ENCODE data around the gene PCDHGA1. TPM values are rescaled to one million over a fixed set of nuclear protein-coding genes. Genes with fewer than 3 reads are reported as not detected.
A peak's percentile ranks its signal among the peaks of the same experiment; 100 is the strongest.

The PCDHGA1 gene
- total RNA-seq, 1 experiment from 2014 or later, result 0.63 TPM

DNA sequence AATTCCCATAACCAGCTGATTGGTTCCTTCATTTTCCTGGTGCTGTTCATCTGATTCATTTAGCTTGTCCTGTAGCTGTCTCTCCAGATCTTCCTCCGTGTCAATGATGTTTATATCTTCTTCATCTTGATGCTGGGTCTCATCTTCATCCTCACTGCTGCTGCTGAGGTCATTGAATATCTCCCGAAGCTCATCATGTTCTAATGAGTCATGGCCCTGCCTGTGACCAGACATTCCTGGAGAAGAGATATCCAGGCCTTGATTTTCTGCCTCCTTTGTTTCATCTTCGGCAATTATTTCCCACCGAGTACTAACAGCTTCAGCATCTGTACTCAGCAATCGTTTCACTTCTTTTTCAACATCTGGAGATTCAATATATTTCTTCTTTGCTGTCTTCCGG lies 11.1 kb upstream of the PCDHGA1 start:
- H4K8ac ChIP-seq (replicated peaks; ENCODE audit: insufficient read length, low read depth, low read length), result no peak overlapping the region
- H2BK20ac ChIP-seq (ENCODE audit: low read depth, low read length, poor library complexity, severe bottlenecking), result no peak overlapping the region
- H3K9ac ChIP-seq (ENCODE audit: extremely low read depth, insufficient read length, low read length), result no peak overlapping the region
- Mint-ChIP-seq H3K9me3 (peaks cover 39 to 74% of the 10 kb centered on the region in 2 experiments), H3K4me1 (peaks cover 9 to 15% of the 10 kb centered on the region in 2 experiments; a peak in 3 of 4 replicates), H3K4me3 (peak overlapping the region; percentile 97 to 98; a peak in 4 of 5 replicates), H3K36me3 (ENCODE audit: insufficient read depth in 1 of 3, low read depth in 3 of 3) (peaks cover 49 to 55% (median 51%) of the 10 kb centered on the region in 3 experiments), H3K27me3 (ENCODE audit: low read depth) (peaks cover 1% of the 10 kb centered on the region), H3K27ac (no peak overlapping the region)
- peaks cover 6% of the 10 kb centered on the region; the same call in 1 of the 2 replicates for H3K79me2 ChIP-seq (ENCODE audit: insufficient read depth, low read length)
- H3K4me2 ChIP-seq (ENCODE audit: insufficient read depth, insufficient read length, low read length), result peak overlapping the region; percentile 100
- no peak overlapping the region for H2BK120ac ChIP-seq (ENCODE audit: low read depth, low read length, poor library complexity, severe bottlenecking)
- no peaks in the 10 kb centered on the region for H4K20me1 ChIP-seq (ENCODE audit: control insufficient read depth, insufficient read depth, insufficient read length)
- no peaks in the 10 kb centered on the region for H3K27me3 ChIP-seq (ENCODE audit: insufficient read depth, low read length)
- TF ChIP-seq, protein P1, sequence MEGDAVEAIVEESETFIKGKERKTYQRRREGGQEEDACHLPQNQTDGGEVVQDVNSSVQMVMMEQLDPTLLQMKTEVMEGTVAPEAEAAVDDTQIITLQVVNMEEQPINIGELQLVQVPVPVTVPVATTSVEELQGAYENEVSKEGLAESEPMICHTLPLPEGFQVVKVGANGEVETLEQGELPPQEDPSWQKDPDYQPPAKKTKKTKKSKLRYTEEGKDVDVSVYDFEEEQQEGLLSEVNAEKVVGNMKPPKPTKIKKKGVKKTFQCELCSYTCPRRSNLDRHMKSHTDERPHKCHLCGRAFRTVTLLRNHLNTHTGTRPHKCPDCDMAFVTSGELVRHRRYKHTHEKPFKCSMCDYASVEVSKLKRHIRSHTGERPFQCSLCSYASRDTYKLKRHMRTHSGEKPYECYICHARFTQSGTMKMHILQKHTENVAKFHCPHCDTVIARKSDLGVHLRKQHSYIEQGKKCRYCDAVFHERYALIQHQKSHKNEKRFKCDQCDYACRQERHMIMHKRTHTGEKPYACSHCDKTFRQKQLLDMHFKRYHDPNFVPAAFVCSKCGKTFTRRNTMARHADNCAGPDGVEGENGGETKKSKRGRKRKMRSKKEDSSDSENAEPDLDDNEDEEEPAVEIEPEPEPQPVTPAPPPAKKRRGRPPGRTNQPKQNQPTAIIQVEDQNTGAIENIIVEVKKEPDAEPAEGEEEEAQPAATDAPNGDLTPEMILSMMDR (conservative IDR thresholded peaks at IDR 0.05), result no peak
- H3K9me3 ChIP-seq (ENCODE audit: control insufficient read depth, low read depth, low read length), result peaks cover 22% of the 10 kb centered on the region
- H3K4me1 ChIP-seq (ENCODE audit: insufficient read depth, low read length), result no peaks in the 10 kb centered on the region
- H4K5ac ChIP-seq (ENCODE audit: insufficient read length, low read depth, low read length), result no peak overlapping the region
- H2BK15ac ChIP-seq (ENCODE audit: low read depth, low read length), result no peak overlapping the region
- no peak overlapping the region for H2BK5ac ChIP-seq (ENCODE audit: insufficient read length, low read length)
- H3K23ac ChIP-seq (ENCODE audit: insufficient read length, low read depth, low read length), result no peak overlapping the region
- H2AK5ac ChIP-seq (ENCODE audit: insufficient read length, low read length), result no peak overlapping the region
- H3K4ac ChIP-seq (ENCODE audit: low read depth, low read length), result no peak overlapping the region
- H4K91ac ChIP-seq (ENCODE audit: insufficient read length, low read depth, low read length), result no peak overlapping the region
- H3K18ac ChIP-seq (ENCODE audit: insufficient read length, low read depth, low read length), result no peak overlapping the region
- no peak overlapping the region for H2AFZ ChIP-seq (ENCODE audit: low read length)
- H3K79me1 ChIP-seq (ENCODE audit: insufficient read depth, low read depth, low read length, poor library complexity, severe bottlenecking), result peaks cover 2% of the 10 kb centered on the region
- H3K27ac ChIP-seq (ENCODE audit: insufficient read length, low read depth, low read length), result no peak overlapping the region
- H3K56ac ChIP-seq (ENCODE audit: insufficient read length, low read depth, low read length), result no peak overlapping the region
- no peak for DNase-seq
- H3K14ac ChIP-seq (ENCODE audit: insufficient read depth, low read length), result no peak overlapping the region
- no CpG with 5 or more reads among the region's 6 CpGs for WGBS (ENCODE audit: extremely low coverage, insufficient read length, low lambda C conversion rate)
- H3T11ph ChIP-seq (ENCODE audit: low read length), result no peak overlapping the region
- peaks cover 3% of the 10 kb centered on the region for H3K23me2 ChIP-seq (ENCODE audit: insufficient read length, low read depth, low read length, poor library complexity, severe bottlenecking)
- no peak overlapping the region for H2BK12ac ChIP-seq (ENCODE audit: insufficient read length, low read depth, low read length)
